ENCODE data around the gene SPDYE4.

SPDYE4 gene

DNA sequence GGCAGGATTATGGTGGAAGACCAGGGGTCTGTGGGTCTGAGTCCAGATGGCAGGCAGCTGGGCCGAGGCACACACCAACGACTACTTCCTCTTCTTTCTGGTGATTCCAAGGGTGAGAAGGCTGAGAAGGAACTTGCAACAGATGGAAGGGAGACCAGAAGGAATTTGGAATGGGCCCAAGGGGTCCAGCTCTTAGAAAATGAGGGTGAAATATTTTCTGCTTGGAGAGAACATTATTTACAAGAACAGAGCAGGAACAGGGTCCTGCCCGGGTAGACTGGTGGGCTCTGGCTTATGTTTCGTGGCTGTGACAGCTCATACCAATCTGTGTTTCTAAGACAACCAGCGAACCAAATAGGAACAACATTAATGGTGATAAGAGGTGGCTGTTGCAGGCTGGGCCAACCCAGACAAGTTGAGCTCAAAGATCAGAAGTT, 50.3 kb downstream of the SPDYE4 start:
- no peak for DNase-seq

DNA sequence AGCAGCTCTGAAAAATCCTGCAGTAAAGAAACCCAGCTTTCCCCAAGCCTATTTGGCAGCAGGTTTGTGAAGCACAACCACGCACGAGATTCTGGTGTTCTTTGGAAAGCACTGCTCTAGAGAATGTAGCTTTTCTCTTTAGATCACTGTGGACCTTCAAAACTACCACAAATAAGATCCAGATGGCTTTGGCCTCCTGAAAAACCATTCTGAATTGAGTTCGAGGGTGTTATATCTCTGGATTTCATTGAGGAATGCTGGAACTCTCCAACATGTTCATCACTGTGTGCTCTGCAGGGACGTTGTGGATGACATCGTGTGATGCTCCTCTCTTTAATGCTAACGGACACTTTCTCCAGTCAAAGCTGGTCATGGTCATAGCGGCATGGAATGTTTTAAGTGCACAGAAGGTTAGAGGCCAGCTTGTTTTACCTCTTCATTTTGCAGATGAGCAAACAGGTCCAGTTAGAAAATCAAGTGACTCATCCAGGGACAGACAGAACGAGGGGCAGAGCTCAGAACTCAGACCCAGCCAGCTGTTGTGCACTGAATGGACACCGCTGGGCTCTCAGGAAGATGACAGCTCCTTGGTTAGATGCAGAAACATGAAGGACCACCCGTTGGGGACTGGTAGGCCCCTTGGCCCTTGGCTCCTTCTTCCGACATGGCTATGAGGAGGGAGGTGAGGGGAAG, 50.9 kb downstream of the SPDYE4 start:
- DNase-seq, result no peak

DNA sequence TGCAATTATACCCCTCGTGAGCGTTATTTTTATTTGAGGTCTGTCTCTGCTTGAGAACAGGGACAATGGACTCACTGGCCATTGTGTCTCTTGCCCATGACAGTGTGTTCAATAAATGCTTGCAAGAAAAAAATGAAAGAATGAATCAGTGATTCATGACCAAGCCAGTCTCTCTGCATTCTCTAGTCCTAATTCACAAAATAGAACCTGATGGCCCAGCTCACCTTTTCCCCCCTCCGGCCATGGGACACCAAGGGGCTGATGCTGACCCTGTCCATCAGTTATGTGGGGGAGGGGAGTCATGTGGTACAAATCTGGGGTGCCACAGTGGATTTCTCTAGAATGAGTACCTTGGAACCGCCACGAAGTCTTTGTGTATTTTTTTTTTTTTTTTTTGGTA, 51.9 kb downstream of the SPDYE4 start:
- DNase-seq, result no peak

DNA sequence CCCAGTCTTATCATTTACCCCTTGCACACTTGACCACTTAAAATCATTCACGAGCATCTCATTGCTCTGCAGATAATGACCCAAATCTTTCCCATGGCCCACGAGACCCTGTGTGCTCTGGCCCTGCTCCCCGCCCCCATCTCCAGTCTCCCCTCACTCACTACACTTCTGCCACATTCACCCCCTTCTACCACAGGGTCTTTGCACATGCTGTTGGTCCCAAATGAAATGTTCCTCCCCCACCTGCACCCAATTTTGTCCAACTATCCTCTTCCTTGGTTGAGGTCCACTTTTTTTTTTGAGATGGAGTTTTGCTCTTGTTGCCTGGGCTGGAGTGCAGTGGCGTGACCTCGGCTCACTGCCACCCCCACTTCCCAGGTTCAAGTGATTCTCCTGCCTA, 52.9 kb downstream of the SPDYE4 start:
- no peak for DNase-seq

DNA sequence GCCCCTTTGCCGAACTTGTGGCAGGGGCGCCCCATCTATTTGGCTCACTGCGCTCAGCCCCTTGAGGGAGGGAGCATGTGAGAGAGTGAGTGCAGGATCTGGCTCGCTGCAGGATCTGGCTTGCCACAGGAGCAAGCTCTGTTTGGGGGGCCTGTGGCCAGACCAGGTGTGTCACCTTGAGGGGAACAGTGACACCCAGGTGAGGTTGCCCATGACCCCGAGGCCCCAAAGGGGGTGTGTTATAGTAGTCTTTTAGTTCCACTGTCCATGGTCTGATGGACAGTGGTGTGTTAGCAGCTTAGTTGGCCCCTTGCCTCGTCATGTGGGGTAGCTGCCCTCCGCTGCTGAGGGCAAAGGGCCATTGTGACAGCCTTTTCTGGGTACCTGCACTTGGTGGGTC, 55.3 kb downstream of the SPDYE4 start:
- no peak for DNase-seq

DNA sequence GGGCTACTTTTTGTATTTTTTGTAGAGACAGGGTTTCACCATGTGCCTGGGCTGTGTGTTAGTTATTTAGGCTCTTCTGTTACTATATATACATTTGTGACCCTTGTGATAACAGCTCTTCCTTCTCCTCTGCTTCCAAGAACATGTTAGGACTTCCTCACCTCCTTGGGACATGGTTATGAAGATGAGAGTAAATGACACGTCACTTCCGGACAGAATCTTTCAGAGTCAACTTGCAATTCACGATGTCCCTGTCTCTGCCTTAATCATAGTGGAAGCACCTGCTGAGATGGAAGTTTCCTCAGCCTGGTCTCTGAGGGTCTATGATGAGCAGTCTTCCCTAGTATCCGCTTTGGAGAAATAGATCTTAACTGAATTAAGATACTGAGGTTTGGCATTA, 56.6 kb downstream of the SPDYE4 start:
- DNase-seq, result no peak

DNA sequence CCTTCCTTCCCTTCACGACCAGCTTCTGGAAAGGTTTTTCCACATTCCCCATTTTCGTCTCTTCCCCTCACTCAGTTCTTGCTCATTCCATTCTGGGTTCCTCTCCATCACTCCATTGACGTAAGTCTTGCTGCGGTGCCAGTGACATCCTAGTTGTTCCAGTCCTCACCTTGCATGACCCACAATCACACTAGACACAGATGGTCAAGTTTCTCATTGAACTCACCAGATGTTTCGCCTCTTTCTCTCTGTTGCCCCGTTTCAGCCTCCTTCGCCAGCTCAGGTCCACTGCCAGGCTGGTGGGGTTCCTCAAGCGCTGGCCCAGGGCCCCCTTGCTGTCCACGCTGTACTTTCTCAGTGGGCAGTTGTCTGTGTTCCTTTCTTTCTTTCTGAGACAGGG, 57.1 kb downstream of the SPDYE4 start:
- no peak for DNase-seq
